K562 (cell line): ENCODE data around the gene TRIM47. TPM values are rescaled to one million over a fixed set of nuclear protein-coding genes. Genes with fewer than 3 reads are reported as not detected.
A peak's percentile ranks its signal among the peaks of the same experiment; 100 is the strongest.

ENCODE experiments used
- AFF4 ChIP-seq: sonication (generic); formaldehyde crosslinking; IDR thresholded peaks from 2 replicates; pipeline ENCODE4 v1.8.0; 2023; ENCODE audit warnings: mild to moderate bottlenecking, missing genetic modification reagents
- CBX1 ChIP-seq: sonication (generic); IDR thresholded peaks from 2 replicates; pipeline ENCODE4 v1.6.1; 2016; ENCODE audit warnings: antibody characterized with exemption, low read depth, mild to moderate bottlenecking
- CBX2 ChIP-seq: fragments of 200-600 bp; sonication (generic); IDR thresholded peaks from one replicate; pipeline ENCODE4 v1.6.1; 2012; ENCODE audit warnings: mild to moderate bottlenecking, low read length, inconsistent platforms; ENCODE audit not compliant: insufficient read depth, poor library complexity, severe bottlenecking
- HDAC8 ChIP-seq: fragments of 450-650 bp; IDR thresholded peaks from 2 replicates; pipeline ENCODE4 v1.6.1; 2016; ENCODE audit warnings: mild to moderate bottlenecking, missing genetic modification characterization, moderate library complexity, missing compliant biosample characterization
- MGA ChIP-seq: fragments of 450-650 bp; IDR thresholded peaks from 2 replicates; pipeline ENCODE4 v1.6.1; 2016; ENCODE audit warnings: mild to moderate bottlenecking, moderate library complexity
- MNT ChIP-seq, 2 experiments: fragments of 450-650 bp; conservative IDR thresholded peaks; 2 replicates each; pipeline ENCODE4 v1.6.1; 2017; ENCODE audit warnings: mild to moderate bottlenecking in 2 of 2, moderate library complexity in 2 of 2
- NCOR1 ChIP-seq: fragments of 450-650 bp; IDR thresholded peaks from 2 replicates; pipeline ENCODE4 v1.6.1; 2016; ENCODE audit warnings: mild to moderate bottlenecking, moderate library complexity
- PCBP2 ChIP-seq: fragments of 200-400 bp; formaldehyde crosslinking; IDR thresholded peaks from 2 replicates; pipeline ENCODE4 v1.6.1; 2018; ENCODE audit warnings: low read length, low read depth, mild to moderate bottlenecking, moderate library complexity; ENCODE audit not compliant: poor library complexity, severe bottlenecking
- PTRF ChIP-seq: fragments of 450-650 bp; IDR thresholded peaks from 2 replicates; pipeline ENCODE4 v1.6.1; 2016; ENCODE audit warnings: mild to moderate bottlenecking, missing genetic modification characterization, missing compliant biosample characterization
- ZNF778 ChIP-seq: fragments of 450-650 bp; formaldehyde crosslinking; IDR thresholded peaks from 2 replicates; pipeline ENCODE4 v1.4.0; 2020; ENCODE audit warnings: mild to moderate bottlenecking, moderate library complexity
- polyA plus RNA-seq, 8 experiments: library from polyadenylated mRNA; depleted of rRNA in 4 of 8; stranded (reverse) in 5 of 8; unstranded in 3 of 8; fragments of >200 nt; fragmentation: Nextera tagmentation in 2 of 8; fragmentation: Illumina TruSeq in 1 of 8; extraction: Ambion mirVana in 2 of 8; extraction: Trizol in 1 of 8; gene quantifications; 2 replicates each; pipeline versions ENCODE4 v1.2.1 to v1.2.3, GENCODE V29; 2011 to 2014; ENCODE audit warnings: inconsistent platforms in 1 of 8, missing spikeins in 1 of 8
- total RNA-seq, 7 experiments: library from RNA; depleted of rRNA in 6 of 7; stranded (reverse); fragments of >200 nt in 6 of 7; fragmentation: Illumina TruSeq in 2 of 7; extraction: Trizol in 2 of 7; gene quantifications; 2 replicates each; pipeline versions ENCODE4 v1.2.1 to v1.2.3, GENCODE V29; 2011 to 2021; ENCODE audit warnings: low replicate concordance in 1 of 7

TRIM47 gene
- total and polyA plus RNA-seq, 9 of the 15 experiments (the other 6 are each of a cell fraction or from before 2014, with no cell fraction given), result 0.56 to 6.1 (median 3.2) TPM

GRCh38 chr17:75856062-75856756 is 22.2 kb downstream of the TRIM47 start (continued):
- TF ChIP-seq MGA (no peak), AFF4 (CRISPR knock-in tag) (peak; percentile 89; the same call in 1 of the 2 replicates), NCOR1 (0 out of 2 replicates have a peak, but pooled peaks have one; percentile 5), PCBP2 (no peak), MNT (conservative IDR thresholded peaks at IDR 0.05) (no peak; a peak in 2 of 4 replicates), ZNF778 (no peak), CBX2 (no peak), CBX1 (no peak), HDAC8 (no peak), PTRF (tag) (no peak)
